HG03432 (cell line): ENCODE measurements around the gene ADAMTS1.
"Not testable (repeated sequence)": the region's sequence is repeated elsewhere in the genome, so short reads cannot be mapped to it uniquely, and the experiment has no call there.

Experiments
- ATAC-seq: cut with Tn5 transposase; IDR thresholded peaks from one replicate; pipeline ENCODE4 v1.9.1; 2021; ENCODE audit warnings: mild to moderate bottlenecking, moderate library complexity; ENCODE audit not compliant: unreplicated experiment

ADAMTS1 gene

DNA sequence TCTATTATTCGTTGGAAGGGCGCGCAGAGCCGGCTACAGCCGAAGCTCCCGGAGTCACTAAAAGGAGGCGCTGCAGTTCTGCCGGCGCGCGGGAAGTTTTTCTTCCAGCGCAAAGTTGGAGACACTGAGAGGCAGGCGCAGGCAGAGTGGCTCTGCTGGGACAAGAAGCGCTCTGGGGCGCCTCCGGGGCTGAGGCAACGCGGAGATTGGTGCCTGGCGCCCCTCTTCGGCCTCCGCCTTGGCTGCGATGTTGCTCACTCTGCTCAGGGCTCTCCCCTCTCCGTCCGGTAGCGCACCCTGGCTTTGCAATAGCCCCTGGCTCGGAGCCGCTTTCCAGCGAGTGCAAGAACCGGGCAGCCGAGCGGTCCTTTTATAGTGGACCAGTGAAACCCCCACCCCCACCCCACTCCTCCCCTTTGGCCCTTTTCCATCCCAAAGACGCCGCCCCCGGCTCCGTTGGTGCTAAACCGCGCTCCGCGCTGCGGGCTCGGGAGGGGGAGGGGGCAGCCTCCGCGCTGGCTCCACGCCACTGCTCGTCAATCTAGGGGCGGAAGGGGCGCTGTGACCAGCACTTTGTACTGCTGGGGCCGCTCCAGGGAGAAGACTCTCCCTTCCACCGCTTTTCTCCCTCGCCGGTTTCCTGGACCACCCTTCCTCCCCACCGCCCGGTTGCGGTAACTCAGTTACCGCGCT is at the start of gene ADAMTS1:
Gene ADAMTS1, minus strand, starts transcription at position 344 of the 693 bp plus-strand sequence. CDS start 455 bp downstream, outside the sequence.
- peak; percentile 38 for ATAC-seq

DNA sequence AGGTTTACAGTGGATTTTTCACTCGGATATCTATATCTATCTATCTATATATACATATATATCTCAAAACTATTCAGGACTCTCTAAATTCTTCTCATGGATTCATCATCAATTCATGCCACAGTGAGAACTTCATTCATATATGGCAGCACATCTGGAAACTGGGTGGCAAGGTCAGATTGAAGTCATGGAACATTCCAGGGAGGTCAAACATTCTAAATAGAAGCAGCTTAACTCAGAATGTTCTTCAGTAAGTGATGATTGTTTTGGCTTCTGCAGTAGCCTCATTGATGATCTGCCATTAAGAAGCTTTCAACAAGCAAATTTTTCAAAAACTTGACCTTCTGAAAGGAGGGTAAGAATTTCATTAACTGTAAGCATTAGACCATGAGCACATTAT is 46.9 kb upstream of the ADAMTS1 start:
- no peak for ATAC-seq

DNA sequence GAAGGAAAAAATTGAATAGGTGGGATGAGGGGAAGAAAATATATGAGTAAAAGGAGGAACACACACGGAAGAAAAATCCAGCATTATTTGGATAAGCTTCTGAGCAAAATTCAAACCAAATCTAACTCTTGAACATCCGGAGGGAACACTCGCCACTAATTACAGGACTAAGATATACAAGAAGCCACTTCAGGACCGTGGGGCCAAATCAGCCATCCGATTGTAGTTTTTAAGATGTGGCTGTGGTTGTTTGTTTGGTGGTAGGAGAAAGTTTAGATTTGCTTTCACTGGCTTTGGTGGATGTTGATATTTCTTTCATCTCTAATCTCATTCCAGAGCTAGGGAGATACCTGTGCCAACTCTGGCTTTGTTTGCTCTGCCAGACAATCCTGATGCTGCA is 43.7 kb upstream of the ADAMTS1 start:
- no peak for ATAC-seq

DNA sequence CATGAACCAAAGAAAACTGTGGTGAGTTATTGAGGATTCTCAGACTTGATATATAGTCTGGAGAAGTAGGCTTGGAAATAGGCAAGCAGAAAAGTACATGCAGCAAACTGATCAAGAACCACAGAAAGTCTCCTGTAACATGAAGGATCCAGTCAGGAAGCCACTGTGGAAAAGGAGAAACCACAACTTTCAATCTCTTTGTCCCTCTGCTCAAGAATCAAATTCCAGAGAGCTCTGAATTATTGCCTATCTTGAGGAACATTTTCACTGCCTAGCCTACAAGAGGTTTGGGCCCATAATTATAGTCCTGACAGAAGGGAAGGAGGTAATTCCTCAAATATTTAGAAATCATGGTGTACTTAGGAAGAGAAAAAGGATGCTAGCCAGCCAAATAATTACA is 43.0 kb upstream of the ADAMTS1 start:
- ATAC-seq = no peak

DNA sequence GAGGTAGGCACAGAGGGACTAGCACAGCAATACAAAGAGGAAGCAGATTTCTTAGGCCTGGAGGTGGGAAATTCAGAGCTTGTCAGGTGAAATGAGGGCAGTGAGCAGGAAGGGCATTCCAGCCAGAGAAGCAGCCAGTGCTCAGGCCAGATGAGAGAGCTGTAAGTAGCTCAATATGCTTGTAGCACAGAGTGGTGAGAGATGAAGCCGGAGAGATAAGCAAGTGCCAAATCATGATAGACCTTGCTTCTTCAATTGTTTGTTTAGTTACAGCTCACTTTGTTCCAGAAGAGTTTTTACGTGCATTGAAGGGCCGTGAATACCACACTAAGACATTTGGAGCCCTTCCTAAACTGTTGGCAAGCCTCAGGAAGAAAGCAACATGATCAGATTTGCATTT is 42.0 kb upstream of the ADAMTS1 start:
- ATAC-seq = no peak

DNA sequence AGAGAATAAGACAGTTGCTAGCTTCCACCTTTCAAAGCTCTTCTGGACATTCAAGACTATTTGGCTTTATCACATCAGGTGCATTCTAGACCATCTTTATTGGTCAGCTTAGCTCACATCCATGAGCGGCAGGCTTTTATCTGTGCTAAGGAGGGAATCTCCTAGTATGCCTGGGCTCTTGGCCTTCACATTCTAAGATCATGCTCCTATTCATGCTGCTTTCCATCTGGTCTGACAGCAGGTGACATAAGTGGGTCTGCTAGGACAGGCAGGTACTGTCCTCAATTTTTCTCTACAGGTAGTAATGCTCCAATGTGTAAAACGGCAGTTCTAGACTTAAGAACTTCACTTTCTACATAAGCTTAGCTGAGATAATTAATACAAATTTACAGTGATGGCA is 39.2 kb upstream of the ADAMTS1 start:
- no peak for ATAC-seq

DNA sequence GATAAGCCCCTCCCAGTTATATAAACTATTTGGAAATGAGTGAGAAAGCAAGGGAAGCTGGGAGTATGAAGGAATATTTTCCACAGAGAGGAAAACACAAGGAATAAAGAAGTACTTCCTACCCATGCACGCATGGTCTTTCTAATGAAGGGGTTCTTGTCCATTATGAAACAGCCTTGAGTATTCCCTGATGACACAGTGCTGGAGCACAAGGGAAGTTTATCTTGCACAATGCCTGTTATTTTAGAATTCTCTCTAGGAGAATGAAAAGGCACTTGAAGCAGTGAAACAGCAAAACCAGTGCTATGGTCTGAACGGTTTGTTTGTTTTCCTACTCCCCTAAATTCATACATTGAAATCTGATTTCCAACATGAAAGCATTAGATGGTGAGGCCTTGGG is 38.6 kb upstream of the ADAMTS1 start:
- ATAC-seq = no peak

DNA sequence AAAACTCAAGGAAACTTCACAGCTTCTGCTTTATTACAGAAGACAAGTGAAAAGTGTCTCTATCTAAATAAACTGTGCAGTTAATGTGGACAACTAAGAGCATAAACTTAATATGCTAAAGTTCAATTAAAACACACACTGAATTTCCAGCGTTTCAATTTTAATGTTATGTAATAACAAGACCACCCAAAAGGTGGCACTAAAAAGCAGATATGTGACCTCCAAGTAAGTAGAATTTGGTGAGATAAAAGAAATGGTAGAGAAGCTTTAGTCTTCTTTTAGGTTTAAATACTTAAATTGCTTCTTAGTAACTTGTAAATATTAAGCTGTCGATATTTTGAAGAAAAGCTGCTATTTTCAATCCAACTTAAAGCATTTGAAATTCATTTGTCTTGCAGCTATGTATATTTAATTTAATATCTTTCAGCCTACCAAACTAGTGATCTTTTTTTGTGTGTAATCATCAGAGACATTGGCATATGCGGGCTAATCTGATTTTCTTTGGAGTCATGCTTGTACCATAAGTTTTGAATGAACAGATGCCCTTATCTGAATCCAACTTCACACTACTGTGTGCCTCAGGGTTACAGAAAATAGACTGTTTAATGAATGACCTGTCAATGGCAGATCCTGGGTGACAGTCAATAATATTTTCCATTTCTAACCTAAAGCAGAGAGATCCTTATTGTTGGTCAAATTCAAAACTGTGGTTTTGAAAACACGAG is 36.5 kb upstream of the ADAMTS1 start:
- ATAC-seq = no peak

DNA sequence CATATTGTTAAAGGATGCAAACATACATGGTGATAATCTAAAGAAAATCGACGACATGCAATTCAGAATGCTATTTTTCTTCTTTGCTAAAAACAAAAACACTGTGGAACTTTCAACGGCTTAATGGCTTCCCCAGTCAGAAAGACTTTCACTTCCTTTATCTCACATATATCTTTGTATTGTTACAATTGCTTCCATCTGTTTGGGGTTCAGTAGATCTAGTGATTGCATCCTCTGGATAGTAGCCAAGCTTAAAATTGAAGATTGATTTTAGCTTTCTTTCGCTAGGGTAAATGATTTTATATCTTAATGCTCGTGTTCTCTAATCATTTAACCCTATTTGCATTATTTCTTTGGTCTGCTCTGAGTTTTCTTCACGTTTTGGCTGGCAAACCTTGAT is 31.8 kb upstream of the ADAMTS1 start:
- no peak for ATAC-seq

DNA sequence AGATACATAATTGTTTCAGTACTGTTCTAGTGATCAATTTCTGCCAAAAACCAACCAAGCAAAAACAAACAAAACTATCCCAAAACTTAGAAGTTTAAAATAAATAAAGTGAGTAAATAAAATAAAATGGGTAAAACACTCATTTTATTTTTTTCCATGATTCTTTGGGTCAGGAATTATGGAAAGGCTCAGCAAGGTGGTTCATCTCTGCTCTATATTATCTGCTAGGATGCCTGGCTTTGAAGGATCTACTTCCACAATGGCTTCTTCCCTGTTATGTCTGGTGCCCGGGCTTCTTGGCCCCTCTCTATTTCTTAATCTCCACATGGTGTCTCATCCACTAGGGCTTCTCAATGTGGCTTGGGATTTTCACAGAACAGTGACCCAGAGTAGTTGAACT is 29.1 kb upstream of the ADAMTS1 start:
- no peak for ATAC-seq

DNA sequence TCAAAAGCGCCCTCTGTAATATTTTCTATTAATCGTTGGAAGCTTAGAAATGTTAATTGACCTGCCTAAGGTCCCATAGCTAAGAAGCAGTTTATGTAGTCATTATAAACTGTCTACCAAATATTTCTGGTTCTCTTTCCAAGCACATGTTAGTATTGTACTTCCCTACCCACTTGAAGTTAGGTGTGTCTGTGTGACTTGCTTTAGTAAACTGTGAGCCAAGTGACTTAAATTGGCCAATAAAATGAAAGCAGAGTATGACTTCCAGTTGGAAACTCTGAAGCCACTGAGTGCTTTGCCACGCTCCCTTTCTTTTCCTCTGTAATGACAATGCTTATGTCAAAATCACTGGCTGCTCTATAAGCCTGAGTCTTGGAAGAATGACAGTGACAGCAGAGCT is 20.6 kb upstream of the ADAMTS1 start:
- no peak for ATAC-seq

DNA sequence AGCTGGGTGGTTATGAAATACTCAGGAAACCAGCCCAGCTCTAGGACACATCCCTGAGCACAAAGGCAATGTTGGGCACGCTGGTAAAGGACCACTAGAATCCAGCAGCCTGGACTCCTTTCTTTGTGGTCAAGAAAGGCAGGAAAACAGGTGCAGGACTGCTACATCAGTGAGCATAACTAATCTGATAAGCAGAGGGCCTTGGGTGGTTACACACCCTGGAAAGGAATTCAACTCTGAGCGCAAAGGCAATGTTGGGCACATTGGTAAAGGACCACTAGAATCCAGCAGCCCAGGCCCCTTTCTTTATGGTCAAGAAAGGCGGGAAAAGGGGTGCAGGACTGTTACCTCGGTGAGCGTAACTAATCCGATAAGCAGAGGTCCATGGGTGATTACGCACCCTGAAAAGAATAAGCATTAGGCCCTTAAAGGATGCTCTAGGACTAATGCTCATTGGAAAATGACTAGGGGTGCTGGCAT is 11.7 kb upstream of the ADAMTS1 start:
- not testable (repeated sequence) for ATAC-seq

DNA sequence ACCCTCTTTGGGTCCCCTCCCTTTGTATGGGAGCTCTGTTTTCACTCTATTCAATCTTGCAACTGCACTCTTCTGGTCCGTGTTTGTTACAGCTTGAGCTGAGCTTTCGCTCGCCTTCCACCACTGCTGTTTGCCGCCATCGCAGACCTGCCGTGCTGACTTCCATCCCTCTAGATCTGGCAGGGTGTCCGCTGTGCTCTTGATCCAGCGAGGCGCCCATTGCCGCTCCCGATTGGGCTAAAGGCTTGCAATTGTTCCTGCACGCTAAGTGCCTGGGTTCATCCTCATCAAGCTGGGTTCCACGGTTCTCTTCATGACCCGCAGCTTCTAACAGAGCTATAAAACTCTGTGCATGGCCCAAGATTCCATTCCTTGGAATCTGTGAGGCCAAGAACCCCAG is 9.5 kb upstream of the ADAMTS1 start:
- ATAC-seq = not testable (repeated sequence)

DNA sequence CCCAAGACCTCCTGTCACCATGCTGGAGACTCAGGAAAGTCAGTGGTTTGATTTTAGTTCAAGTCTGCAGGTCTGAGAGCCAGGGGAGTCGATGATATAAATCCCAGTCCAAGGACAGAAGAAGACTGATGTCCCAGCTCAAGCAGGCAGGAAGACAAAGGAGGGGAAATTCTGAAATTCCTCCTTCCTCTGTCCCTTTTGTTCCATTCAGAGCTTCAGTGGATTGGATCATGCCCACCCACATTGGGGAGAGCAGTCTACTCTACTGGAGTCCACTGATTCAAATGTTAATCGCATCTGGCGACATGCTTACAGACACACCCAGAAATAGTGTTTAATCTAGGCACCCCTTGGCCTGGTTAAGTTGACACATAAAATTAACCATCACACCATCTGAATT is 7.2 kb upstream of the ADAMTS1 start:
- no peak for ATAC-seq

DNA sequence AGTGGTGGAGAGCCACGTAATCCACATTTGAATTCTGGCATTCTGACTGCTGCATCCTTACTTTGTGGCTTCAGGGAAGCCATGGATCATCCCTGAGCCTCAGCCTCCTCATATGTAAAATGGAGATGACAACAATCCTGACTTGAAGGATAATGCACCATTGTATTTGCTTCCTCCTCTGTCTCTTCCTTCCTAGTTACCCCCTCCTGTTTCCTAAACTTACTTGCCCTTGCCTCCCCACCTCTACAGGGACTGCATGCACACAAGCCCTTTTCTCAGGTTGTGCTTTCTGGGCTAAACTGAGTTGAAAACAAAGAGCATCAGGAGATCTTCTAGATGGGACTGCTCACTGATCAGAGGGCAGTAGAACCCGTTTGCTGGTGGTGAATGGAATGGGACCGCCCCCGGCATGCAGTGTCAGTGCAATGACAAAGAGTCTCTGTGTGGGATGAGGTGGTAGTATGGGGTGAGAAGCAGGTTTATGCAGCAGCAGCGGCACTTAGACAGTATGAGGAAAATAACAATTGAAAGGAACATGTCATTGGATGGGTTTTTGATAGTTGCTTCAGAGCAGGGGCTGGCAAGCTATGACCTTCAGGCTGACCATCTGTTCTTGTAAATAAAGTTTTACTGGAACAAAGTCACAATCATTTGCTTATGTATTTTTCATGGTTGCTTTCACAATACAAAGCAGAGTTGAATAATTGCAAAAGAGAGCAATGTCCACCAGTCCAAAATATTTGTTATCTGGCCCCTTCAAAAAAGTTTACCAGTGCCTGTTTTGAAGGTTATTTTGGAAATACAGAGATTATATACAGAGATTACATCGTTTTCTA is 6.1 kb upstream of the ADAMTS1 start:
- ATAC-seq = no peak

DNA sequence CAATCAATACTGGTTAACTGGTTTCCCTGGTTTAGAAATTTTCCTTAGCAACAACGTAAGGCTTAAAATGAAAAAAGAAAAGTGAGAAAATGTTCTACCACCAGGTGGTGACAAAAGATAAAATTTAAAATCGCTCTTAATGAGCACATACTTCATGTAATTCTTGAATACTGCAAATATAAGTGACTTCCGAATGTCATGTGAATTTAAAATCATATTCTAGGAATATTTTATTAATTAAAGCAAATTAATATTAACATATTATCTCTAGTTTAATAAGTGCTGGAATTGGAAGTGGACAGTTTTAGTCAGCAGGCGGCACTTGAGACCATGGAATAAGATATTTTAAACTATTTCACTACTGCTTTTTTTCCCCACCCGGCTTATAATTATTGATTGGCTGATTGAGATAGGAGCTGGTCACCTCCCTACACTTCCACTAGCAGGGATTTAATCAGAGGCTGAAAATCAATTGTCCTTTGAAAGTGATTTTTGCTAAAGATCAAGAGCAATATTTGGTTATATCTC is 5.0 kb upstream of the ADAMTS1 start:
- ATAC-seq = no peak

DNA sequence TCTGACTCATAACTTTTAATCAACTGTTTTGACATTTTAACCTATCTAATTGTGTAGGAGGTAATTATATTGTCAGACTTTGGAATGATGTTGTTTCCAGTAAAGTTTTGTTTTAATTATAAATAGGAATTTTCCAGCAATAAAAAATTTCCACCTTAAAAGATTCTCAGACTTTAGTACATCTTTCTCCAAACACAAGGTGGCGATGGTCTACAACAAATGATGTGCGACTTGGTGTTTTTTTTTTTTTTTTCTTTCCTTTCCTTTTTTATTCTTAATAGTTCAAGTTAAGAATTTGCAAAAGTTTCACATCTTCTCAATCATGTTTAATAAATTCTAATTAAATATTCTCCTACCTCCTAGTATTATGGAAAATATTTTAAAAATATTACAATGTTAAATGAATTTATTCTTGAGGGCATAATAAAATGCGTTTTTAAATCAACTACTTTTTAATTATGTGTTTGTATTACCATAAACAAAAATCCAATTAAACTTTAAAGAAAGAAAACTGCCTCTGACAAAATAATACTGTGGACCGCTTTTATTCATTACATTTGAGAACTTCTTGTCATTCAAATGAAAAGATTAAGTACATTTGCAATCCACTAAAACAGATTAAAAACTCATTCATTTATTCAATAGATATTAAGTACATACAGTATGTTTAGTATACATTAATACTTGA is 4.4 kb upstream of the ADAMTS1 start:
- no peak for ATAC-seq

DNA sequence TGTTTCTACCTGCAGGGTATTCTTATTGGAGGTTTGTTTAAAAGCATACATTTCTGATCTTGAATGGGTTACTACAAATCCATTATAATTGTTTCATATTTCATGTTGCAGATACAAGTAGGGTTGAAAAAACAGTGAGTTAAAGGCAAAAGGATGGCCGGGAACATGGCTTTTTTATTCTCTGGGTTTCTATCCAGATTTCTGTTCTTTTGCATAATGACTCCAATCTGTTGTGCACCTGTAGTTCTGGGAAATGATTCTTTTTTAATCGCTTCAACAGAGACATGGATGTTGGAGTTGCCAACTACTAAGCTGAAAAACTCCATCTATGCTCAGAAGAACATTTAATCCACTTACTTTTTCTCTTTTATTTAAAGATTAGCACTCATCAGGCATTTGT is 2.7 kb upstream of the ADAMTS1 start:
- no peak for ATAC-seq

DNA sequence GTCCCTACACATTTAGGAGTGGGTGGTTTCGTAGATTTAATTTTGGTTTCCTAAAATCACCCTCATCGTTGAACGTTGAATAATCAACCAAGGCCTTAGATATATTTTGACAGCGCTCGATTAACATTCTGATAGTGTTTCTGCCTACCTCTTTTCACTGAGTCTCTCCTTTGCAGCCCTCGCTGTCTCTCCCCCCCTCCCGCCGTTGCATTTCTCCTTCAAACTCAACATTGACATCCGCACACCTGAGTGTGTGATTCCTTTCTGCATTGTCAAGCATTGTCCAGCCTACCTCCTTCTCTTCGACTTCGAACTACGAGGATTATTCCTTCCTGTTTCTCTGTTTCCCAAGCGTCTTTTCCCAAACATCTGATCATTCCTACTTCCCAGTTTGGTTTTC is 1.8 kb upstream of the ADAMTS1 start:
- no peak for ATAC-seq

DNA sequence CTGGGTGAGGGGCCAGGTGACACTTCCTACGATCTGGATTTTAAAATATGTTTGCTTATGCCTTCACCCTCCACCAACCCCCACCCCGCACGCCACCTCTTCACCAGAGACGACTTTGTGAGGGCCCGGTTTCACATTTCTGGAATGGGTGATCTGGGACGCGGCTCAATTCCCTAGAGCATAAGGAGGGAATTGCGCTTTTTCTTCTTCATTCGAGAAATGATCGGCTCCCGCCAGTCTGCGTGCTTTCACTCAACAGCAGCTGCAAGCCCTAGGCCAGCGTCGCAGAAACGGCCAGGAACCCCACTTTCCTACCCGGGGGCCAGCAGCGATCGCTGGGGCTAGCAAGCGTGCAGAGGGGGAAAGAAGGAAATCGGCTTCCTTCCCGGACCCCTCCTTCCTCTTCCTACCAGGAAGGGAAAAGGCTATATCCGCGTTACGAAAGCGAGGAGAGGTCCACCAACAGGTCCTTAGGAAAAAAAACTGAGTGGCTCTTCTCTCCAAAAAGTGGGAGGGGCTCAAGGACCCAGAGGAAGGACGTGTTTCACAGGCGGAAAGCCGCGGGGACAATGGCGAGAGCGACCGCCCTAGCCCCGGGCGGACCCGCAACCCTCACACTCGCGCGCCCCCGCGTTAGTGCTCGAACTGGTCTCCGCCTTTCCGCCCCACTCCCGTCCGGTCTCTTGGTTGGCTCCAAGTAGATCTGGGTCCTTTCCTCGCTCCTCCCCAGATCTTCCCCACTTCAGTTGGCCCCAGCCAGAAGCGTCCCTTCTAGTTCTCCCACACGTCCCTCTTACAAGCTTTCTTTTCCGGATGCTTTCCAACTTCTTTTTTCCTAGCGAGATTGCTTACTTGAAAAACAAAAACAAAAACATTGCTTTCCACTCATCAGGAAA is 1.1 kb upstream of the ADAMTS1 start:
- no peak for ATAC-seq
